Lower leg skin (tissue), 3 donors: ENCODE data around the gene MTMR12.

Experiments used
- POLR2A ChIP-seq, 2 donors: fragments of 450-650 bp; IDR thresholded peaks; one replicate each; pipeline ENCODE4 v1.6.1; 2016 to 2017; ENCODE audit warnings: antibody characterized with exemption in 2 of 2, mild to moderate bottlenecking in 1 of 2, moderate library complexity in 1 of 2
- TF ChIP-seq, protein P1 (sequence below), 3 donors: fragments of 450-650 bp; IDR thresholded peaks; one replicate each; pipeline ENCODE4 v1.5.1; 2016; ENCODE audit warnings: antibody characterized with exemption in 3 of 3, mild to moderate bottlenecking in 3 of 3, moderate library complexity in 2 of 3

- TF ChIP-seq, protein P1, sequence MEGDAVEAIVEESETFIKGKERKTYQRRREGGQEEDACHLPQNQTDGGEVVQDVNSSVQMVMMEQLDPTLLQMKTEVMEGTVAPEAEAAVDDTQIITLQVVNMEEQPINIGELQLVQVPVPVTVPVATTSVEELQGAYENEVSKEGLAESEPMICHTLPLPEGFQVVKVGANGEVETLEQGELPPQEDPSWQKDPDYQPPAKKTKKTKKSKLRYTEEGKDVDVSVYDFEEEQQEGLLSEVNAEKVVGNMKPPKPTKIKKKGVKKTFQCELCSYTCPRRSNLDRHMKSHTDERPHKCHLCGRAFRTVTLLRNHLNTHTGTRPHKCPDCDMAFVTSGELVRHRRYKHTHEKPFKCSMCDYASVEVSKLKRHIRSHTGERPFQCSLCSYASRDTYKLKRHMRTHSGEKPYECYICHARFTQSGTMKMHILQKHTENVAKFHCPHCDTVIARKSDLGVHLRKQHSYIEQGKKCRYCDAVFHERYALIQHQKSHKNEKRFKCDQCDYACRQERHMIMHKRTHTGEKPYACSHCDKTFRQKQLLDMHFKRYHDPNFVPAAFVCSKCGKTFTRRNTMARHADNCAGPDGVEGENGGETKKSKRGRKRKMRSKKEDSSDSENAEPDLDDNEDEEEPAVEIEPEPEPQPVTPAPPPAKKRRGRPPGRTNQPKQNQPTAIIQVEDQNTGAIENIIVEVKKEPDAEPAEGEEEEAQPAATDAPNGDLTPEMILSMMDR (IDR thresholded peaks at IDR 0.05), result no peak
- no peak for TF ChIP-seq POLR2A (IDR thresholded peaks at IDR 0.05)
Observed at GRCh38 chr5:32358611-32359010, 45.9 kb upstream of the MTMR12 start.
